ENCODE data around the gene PRICKLE2. TPM values are rescaled to one million over a fixed set of nuclear protein-coding genes. Genes with fewer than 3 reads are reported as not detected.

Gene PRICKLE2
- total RNA-seq, 1 donor from 2014 or later, result 32.9 TPM

GRCh38 chr3:64049136-64049535, 176.1 kb downstream of the PRICKLE2 start:
- Histone ChIP-seq H3K4me1 (ENCODE audit: control insufficient read depth in 3 of 3, insufficient read depth in 3 of 3, low read length in 3 of 3) (no peaks in the 10 kb centered on the region), H3K27me3 (ENCODE audit: control insufficient read depth in 3 of 3, insufficient read depth in 3 of 3, low read length in 3 of 3) (no peaks in the 10 kb centered on the region), H3K4me3 (ENCODE audit: low read length in 3 of 3) (no peak overlapping the region), H3K36me3 (ENCODE audit: control insufficient read depth in 3 of 3, insufficient read depth in 3 of 3, low read length in 3 of 3) (no peaks in the 10 kb centered on the region), H3K9ac (ENCODE audit: low read depth in 1 of 3, low read length in 3 of 3) (no peak overlapping the region), H3K9me3 (ENCODE audit: control insufficient read depth in 3 of 3, low read length in 3 of 3) (no peaks in the 10 kb centered on the region), H3K27ac (ENCODE audit: low read depth, low read length) (no peak overlapping the region)

GRCh38 chr3:64048631-64049061, 176.6 kb downstream of the PRICKLE2 start:
- no peaks in the 10 kb centered on the region for H3K27me3 ChIP-seq (ENCODE audit: control insufficient read depth in 3 of 3, insufficient read depth in 3 of 3, low read length in 3 of 3)
- H3K9me3 ChIP-seq (ENCODE audit: control insufficient read depth in 3 of 3, low read length in 3 of 3), result no peaks in the 10 kb centered on the region
- no peaks in the 10 kb centered on the region for H3K36me3 ChIP-seq (ENCODE audit: control insufficient read depth in 3 of 3, insufficient read depth in 3 of 3, low read length in 3 of 3)
- no peak overlapping the region for H3K4me3 ChIP-seq (ENCODE audit: low read length in 3 of 3)
- no peak overlapping the region for H3K27ac ChIP-seq (ENCODE audit: low read depth, low read length)
- H3K4me1 ChIP-seq (ENCODE audit: control insufficient read depth in 3 of 3, insufficient read depth in 3 of 3, low read length in 3 of 3), result no peaks in the 10 kb centered on the region
- H3K9ac ChIP-seq (ENCODE audit: low read depth in 1 of 3, low read length in 3 of 3), result no peak overlapping the region

GRCh38 chr3:64047787-64048186, 177.5 kb downstream of the PRICKLE2 start:
- Histone ChIP-seq H3K27ac (ENCODE audit: low read depth, low read length) (no peak overlapping the region), H3K4me3 (ENCODE audit: low read length in 3 of 3) (no peak overlapping the region), H3K27me3 (ENCODE audit: control insufficient read depth in 3 of 3, insufficient read depth in 3 of 3, low read length in 3 of 3) (no peaks in the 10 kb centered on the region), H3K4me1 (ENCODE audit: control insufficient read depth in 3 of 3, insufficient read depth in 3 of 3, low read length in 3 of 3) (no peaks in the 10 kb centered on the region), H3K9me3 (ENCODE audit: control insufficient read depth in 3 of 3, low read length in 3 of 3) (no peaks in the 10 kb centered on the region), H3K36me3 (ENCODE audit: control insufficient read depth in 3 of 3, insufficient read depth in 3 of 3, low read length in 3 of 3) (no peaks in the 10 kb centered on the region), H3K9ac (ENCODE audit: low read depth in 1 of 3, low read length in 3 of 3) (no peak overlapping the region)

- H3K9me3 ChIP-seq (ENCODE audit: control insufficient read depth in 3 of 3, low read length in 3 of 3), result no peaks in the 10 kb centered on the region
- H3K27ac ChIP-seq (ENCODE audit: low read depth, low read length), result no peak overlapping the region
- H3K27me3 ChIP-seq (ENCODE audit: control insufficient read depth in 3 of 3, insufficient read depth in 3 of 3, low read length in 3 of 3), result no peaks in the 10 kb centered on the region
- H3K4me1 ChIP-seq (ENCODE audit: control insufficient read depth in 3 of 3, insufficient read depth in 3 of 3, low read length in 3 of 3), result no peaks in the 10 kb centered on the region
- H3K36me3 ChIP-seq (ENCODE audit: control insufficient read depth in 3 of 3, insufficient read depth in 3 of 3, low read length in 3 of 3), result no peaks in the 10 kb centered on the region
- no peak overlapping the region for H3K9ac ChIP-seq (ENCODE audit: low read depth in 1 of 3, low read length in 3 of 3)
- H3K4me3 ChIP-seq (ENCODE audit: low read length in 3 of 3), result no peak overlapping the region
Measured at GRCh38 chr3:64046996-64047594, 178.2 kb downstream of the PRICKLE2 start.

GRCh38 chr3:64046592-64046991, 178.7 kb downstream of the PRICKLE2 start:
- Histone ChIP-seq H3K9me3 (ENCODE audit: control insufficient read depth in 3 of 3, low read length in 3 of 3) (no peaks in the 10 kb centered on the region), H3K4me3 (ENCODE audit: low read length in 3 of 3) (no peak overlapping the region), H3K27ac (ENCODE audit: low read depth, low read length) (no peak overlapping the region), H3K27me3 (ENCODE audit: control insufficient read depth in 3 of 3, insufficient read depth in 3 of 3, low read length in 3 of 3) (no peaks in the 10 kb centered on the region), H3K4me1 (ENCODE audit: control insufficient read depth in 3 of 3, insufficient read depth in 3 of 3, low read length in 3 of 3) (no peaks in the 10 kb centered on the region), H3K36me3 (ENCODE audit: control insufficient read depth in 3 of 3, insufficient read depth in 3 of 3, low read length in 3 of 3) (no peaks in the 10 kb centered on the region), H3K9ac (ENCODE audit: low read depth in 1 of 3, low read length in 3 of 3) (no peak overlapping the region)

- no peaks in the 10 kb centered on the region for H3K4me1 ChIP-seq (ENCODE audit: control insufficient read depth in 3 of 3, insufficient read depth in 3 of 3, low read length in 3 of 3)
- H3K9me3 ChIP-seq (ENCODE audit: control insufficient read depth in 3 of 3, low read length in 3 of 3), result no peaks in the 10 kb centered on the region
- no peak overlapping the region for H3K4me3 ChIP-seq (ENCODE audit: low read length in 3 of 3)
- H3K27me3 ChIP-seq (ENCODE audit: control insufficient read depth in 3 of 3, insufficient read depth in 3 of 3, low read length in 3 of 3), result no peaks in the 10 kb centered on the region
- no peak overlapping the region for H3K27ac ChIP-seq (ENCODE audit: low read depth, low read length)
- H3K9ac ChIP-seq (ENCODE audit: low read depth in 1 of 3, low read length in 3 of 3), result no peak overlapping the region
- H3K36me3 ChIP-seq (ENCODE audit: control insufficient read depth in 3 of 3, insufficient read depth in 3 of 3, low read length in 3 of 3), result no peaks in the 10 kb centered on the region
Measured at GRCh38 chr3:64042952-64043351, 182.3 kb downstream of the PRICKLE2 start.

Small RNAs within 50 kb of the gene (small RNA-seq; reads per million reads assigned to genes)
- not detected for gene RF00012

Other genes with a start within 250 kb of the PRICKLE2 start
- 70.5 TPM for gene PSMD6, start 202.0 kb downstream of the PRICKLE2 start, total RNA-seq